ENCODE results near the gene SLC22A4.

Gene SLC22A4

GRCh38 chr5:132315529-132316067, 21.4 kb downstream of the SLC22A4 start:
- H3K27me3 Mint-ChIP-seq = no peaks in the 10 kb centered on the region
- no peaks in the 10 kb centered on the region for H3K4me1 Mint-ChIP-seq (ENCODE audit: low read depth)
- H3K27ac Mint-ChIP-seq = no peak overlapping the region

GRCh38 chr5:132319975-132320374, 25.8 kb downstream of the SLC22A4 start:
- no peak for DNase-seq
- Mint-ChIP-seq H3K9me3 (no peaks in the 10 kb centered on the region), H3K27ac (no peak overlapping the region), H3K36me3 (ENCODE audit: low read depth) (no peaks in the 10 kb centered on the region), H3K27me3 (no peaks in the 10 kb centered on the region), H3K4me3 (no peak overlapping the region), H3K4me1 (ENCODE audit: low read depth) (no peaks in the 10 kb centered on the region)

More at GRCh38 chr5:132315529-132316067, 21.4 kb downstream of the SLC22A4 start:
- no peaks in the 10 kb centered on the region for H3K9me3 Mint-ChIP-seq
- no peak for DNase-seq
- H3K36me3 Mint-ChIP-seq (ENCODE audit: low read depth) = no peaks in the 10 kb centered on the region
- no peak overlapping the region for H3K4me3 Mint-ChIP-seq

DNA sequence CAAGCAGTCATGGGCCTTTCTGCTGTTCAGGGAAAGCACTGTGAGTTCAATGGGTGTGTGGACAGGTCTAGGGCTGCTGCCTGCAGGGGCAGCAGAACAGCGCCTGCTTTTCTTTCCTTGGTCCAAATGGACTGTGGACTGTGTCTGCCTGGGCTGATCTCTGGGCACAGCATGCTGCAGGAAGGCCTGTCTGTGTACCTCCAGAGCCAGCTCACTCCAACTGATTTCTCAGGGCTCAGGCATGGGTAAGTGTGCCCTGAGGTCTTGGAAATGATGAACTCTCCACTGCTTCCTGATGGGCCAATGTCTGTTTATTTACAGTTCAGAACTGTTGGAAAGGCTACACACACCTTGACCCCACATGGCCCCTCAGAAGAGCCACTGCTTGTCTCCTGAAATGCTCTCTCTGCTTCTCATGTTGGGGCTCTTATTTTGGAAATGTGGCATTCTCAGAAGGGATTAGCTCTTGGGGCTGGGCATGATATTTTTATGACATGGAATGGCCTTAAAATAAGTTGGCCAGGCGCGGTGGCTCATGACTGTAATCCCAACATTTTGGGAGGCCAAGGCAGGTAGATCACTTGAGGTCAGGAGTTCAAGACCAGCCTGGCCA, 27.0 kb downstream of the SLC22A4 start:
- Mint-ChIP-seq H3K27me3 (no peaks in the 10 kb centered on the region), H3K9me3 (no peaks in the 10 kb centered on the region), H3K27ac (no peak overlapping the region), H3K4me3 (no peak overlapping the region), H3K36me3 (ENCODE audit: low read depth) (no peaks in the 10 kb centered on the region), H3K4me1 (ENCODE audit: low read depth) (no peaks in the 10 kb centered on the region)
- DNase-seq = no peak

GRCh38 chr5:132322266-132322665, 28.1 kb downstream of the SLC22A4 start:
- no peak for DNase-seq
- H3K27ac Mint-ChIP-seq = no peak overlapping the region
- no peak overlapping the region for H3K4me3 Mint-ChIP-seq
- no peaks in the 10 kb centered on the region for H3K27me3 Mint-ChIP-seq
- no peaks in the 10 kb centered on the region for H3K4me1 Mint-ChIP-seq (ENCODE audit: low read depth)
- no peaks in the 10 kb centered on the region for H3K36me3 Mint-ChIP-seq (ENCODE audit: low read depth)
- H3K9me3 Mint-ChIP-seq = no peaks in the 10 kb centered on the region

- Mint-ChIP-seq H3K27ac (no peak overlapping the region), H3K4me1 (ENCODE audit: low read depth) (no peaks in the 10 kb centered on the region), H3K9me3 (no peaks in the 10 kb centered on the region), H3K27me3 (no peaks in the 10 kb centered on the region), H3K4me3 (no peak overlapping the region), H3K36me3 (ENCODE audit: low read depth) (no peaks in the 10 kb centered on the region)
- no peak for DNase-seq
Observed at GRCh38 chr5:132323202-132323601, 29.0 kb downstream of the SLC22A4 start.

DNA sequence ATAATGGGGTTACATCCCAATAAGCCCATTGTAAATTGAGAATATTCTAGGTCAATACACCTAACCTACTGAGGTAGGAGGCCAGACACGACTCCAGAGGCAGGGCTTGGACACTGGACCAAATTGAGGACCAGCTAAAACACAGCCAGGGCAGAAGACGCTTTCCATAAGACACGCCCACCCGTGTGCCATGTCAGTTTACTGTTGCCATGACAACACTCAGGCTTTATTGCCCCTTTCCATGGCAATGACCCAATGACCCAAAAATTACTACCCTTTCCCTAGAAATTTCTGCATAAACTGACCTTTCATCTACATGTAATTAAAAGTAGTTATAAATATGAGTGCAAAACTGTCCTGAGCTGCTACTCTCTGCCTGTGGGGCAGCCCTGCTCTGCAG, 31.5 kb downstream of the SLC22A4 start:
- Mint-ChIP-seq H3K9me3 (no peaks in the 10 kb centered on the region), H3K36me3 (ENCODE audit: low read depth) (no peaks in the 10 kb centered on the region), H3K27me3 (no peaks in the 10 kb centered on the region), H3K4me1 (ENCODE audit: low read depth) (no peaks in the 10 kb centered on the region), H3K4me3 (no peak overlapping the region), H3K27ac (no peak overlapping the region)
- DNase-seq = no peak

DNA sequence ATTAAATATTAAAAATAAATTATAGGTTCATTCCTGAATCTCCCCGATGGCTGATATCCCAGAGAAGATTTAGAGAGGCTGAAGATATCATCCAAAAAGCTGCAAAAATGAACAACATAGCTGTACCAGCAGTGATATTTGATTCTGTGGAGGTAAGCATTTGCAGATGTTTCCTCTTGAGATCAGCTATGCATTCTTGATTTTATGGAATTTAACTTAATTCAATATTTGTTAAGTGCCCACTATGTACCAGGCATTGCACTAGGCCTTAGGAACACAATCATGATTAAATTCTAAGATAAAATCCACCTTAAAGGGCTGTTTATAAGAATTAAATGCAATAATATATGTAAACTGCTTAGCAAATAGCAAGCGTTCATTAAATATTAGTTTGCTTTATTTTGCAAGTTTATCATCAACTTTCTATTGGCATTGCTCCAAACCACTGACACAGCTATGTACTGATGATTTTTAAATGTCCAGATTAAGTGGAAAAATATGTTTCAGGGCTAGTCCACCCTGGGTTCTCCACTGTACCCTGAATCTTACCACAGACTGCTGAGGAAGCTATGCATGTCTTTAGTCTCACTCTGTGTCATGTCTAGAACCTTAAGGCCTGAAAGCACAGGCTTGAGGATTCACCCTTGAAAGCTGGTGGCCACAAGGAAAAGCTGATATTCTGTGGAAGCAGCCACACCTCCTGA, 33.2 kb downstream of the SLC22A4 start:
- Mint-ChIP-seq H3K36me3 (ENCODE audit: low read depth) (no peaks in the 10 kb centered on the region), H3K4me3 (no peak overlapping the region), H3K9me3 (no peaks in the 10 kb centered on the region), H3K27ac (no peak overlapping the region), H3K4me1 (ENCODE audit: low read depth) (no peaks in the 10 kb centered on the region), H3K27me3 (no peaks in the 10 kb centered on the region)
- no peak for DNase-seq

- no peaks in the 10 kb centered on the region for H3K36me3 Mint-ChIP-seq (ENCODE audit: low read depth)
- peaks cover 5% of the 10 kb centered on the region for H3K4me1 Mint-ChIP-seq (ENCODE audit: low read depth)
- H3K27ac Mint-ChIP-seq = no peak overlapping the region
- H3K27me3 Mint-ChIP-seq = no peaks in the 10 kb centered on the region
- H3K9me3 Mint-ChIP-seq = no peaks in the 10 kb centered on the region
- H3K4me3 Mint-ChIP-seq = no peak overlapping the region
- no peak for DNase-seq
Observed at GRCh38 chr5:132334812-132335211, 40.6 kb downstream of the SLC22A4 start.

- no peak overlapping the region for H3K27ac Mint-ChIP-seq
- H3K4me1 Mint-ChIP-seq (ENCODE audit: low read depth) = peaks cover 5% of the 10 kb centered on the region
- no peak for DNase-seq
- H3K9me3 Mint-ChIP-seq = no peaks in the 10 kb centered on the region
- no peaks in the 10 kb centered on the region for H3K27me3 Mint-ChIP-seq
- no peaks in the 10 kb centered on the region for H3K36me3 Mint-ChIP-seq (ENCODE audit: low read depth)
- no peak overlapping the region for H3K4me3 Mint-ChIP-seq
Observed at GRCh38 chr5:132335402-132335801, 41.2 kb downstream of the SLC22A4 start.

DNA sequence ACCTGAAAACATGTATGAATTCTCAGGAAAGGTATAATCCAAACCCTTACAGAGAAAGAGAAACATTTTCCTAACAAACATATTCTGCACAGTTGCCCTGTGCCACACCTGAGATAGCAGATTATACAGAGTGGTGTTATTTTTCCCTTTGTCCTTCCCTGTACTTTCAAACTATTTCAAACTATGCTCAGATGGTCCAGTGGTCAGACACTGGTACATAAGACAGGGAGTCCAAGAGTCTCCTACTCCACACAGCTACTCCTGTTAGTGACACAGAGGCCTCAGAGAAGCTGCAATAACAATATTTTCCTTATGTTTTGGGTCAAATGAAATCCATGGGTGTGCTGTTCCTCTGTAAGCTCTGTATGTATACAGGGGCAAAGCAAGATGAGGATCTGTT, 45.3 kb downstream of the SLC22A4 start:
- Mint-ChIP-seq H3K27me3 (no peaks in the 10 kb centered on the region), H3K4me3 (no peak overlapping the region), H3K36me3 (ENCODE audit: low read depth) (no peaks in the 10 kb centered on the region), H3K9me3 (no peaks in the 10 kb centered on the region), H3K4me1 (ENCODE audit: low read depth) (peaks cover 5% of the 10 kb centered on the region), H3K27ac (no peak overlapping the region)
- no peak for DNase-seq

GRCh38 chr5:132342291-132343180, 48.3 kb downstream of the SLC22A4 start:
- Mint-ChIP-seq H3K9me3 (no peaks in the 10 kb centered on the region), H3K4me3 (no peak overlapping the region), H3K4me1 (ENCODE audit: low read depth) (no peaks in the 10 kb centered on the region), H3K27ac (no peak overlapping the region), H3K36me3 (ENCODE audit: low read depth) (no peaks in the 10 kb centered on the region), H3K27me3 (no peaks in the 10 kb centered on the region)
- no peak for DNase-seq

- no peak overlapping the region for H3K27ac Mint-ChIP-seq
- peaks cover 12% of the 10 kb centered on the region for H3K36me3 Mint-ChIP-seq (ENCODE audit: low read depth)
- no peaks in the 10 kb centered on the region for H3K4me1 Mint-ChIP-seq (ENCODE audit: low read depth)
- no peak overlapping the region for H3K4me3 Mint-ChIP-seq
- no peaks in the 10 kb centered on the region for H3K9me3 Mint-ChIP-seq
- no peaks in the 10 kb centered on the region for H3K27me3 Mint-ChIP-seq
- DNase-seq = no peak
Observed at GRCh38 chr5:132344775-132345514, 50.8 kb downstream of the SLC22A4 start.

DNA sequence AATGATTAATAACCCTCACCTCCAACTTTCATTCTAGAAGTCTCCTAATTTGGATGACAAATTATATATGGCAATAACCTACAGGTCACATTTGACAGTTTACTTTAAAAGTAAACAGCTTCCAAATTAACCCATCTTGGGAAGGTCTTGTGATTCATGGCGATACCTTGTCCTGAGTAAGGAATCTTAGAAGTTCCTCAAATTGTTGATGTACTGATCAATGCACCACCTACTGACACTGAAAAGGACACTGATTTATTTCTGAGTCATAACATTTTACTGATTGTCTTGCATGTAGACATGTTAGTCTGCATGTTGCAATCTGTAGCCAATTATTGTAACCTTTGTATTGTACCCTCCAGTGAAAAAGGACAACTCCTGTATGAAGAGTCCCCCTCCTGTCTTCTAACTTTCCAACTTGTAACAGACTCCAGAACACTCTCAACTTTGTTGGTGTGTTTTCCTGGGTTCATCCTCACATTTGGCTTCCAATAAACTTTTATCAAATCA, 59.3 kb downstream of the SLC22A4 start:
- peaks cover 10% of the 10 kb centered on the region for H3K36me3 Mint-ChIP-seq (ENCODE audit: low read depth)
- H3K27me3 Mint-ChIP-seq = no peaks in the 10 kb centered on the region
- no peaks in the 10 kb centered on the region for H3K9me3 Mint-ChIP-seq

More for the DNA sequence above, 59.3 kb downstream of the SLC22A4 start:
- no peak overlapping the region for H3K4me3 Mint-ChIP-seq
- DNase-seq = no peak
- no peaks in the 10 kb centered on the region for H3K4me1 Mint-ChIP-seq (ENCODE audit: low read depth)
- H3K27ac Mint-ChIP-seq = no peak overlapping the region

All from activated T-cell treated with anti-CD3 and anti-CD28 coated beads, Interleukin-2, amount 50 U/mL, for 24 hours (primary cell).